Occipital lobe (tissue), 2 donors: ENCODE measurements around the gene NOL7. TPM values are rescaled to one million over a fixed set of nuclear protein-coding genes. Genes with fewer than 3 reads are reported as not detected.

ENCODE experiments used
- DNase-seq: peaks from one replicate; lab custom pipeline; 2025; lab: John Stamatoyannopoulos, UW
- total RNA-seq: library from RNA; depleted of rRNA; stranded (reverse); fragments of >200 nt; gene quantifications from one replicate; pipeline ENCODE4 v1.2.3, GENCODE V29; 2014

NOL7 gene
- total RNA-seq = 44.1 TPM

- DNase-seq = peak; percentile 96
These were observed at the start of gene NOL7 for GRCh38 chr6:13614926-13615791. NOL7 (plus strand) TSS chr6:13615335; CDS start chr6:13615359, 24 bp downstream.

GRCh38 chr6:13565921-13566320, 49.2 kb upstream of the NOL7 start:
- no peak for DNase-seq

- no peak for DNase-seq
These were observed 48.6 kb upstream of the NOL7 start for GRCh38 chr6:13566500-13566899.

- no peak for DNase-seq
These were observed 46.2 kb upstream of the NOL7 start for GRCh38 chr6:13568970-13569369.

GRCh38 chr6:13572240-13572639, 42.9 kb upstream of the NOL7 start:
- no peak for DNase-seq

- no peak for DNase-seq
These were observed 42.0 kb upstream of the NOL7 start for GRCh38 chr6:13572951-13573654.

- DNase-seq = peak; percentile 18
These were observed 41.4 kb upstream of the NOL7 start for GRCh38 chr6:13573669-13574110.

- peak; percentile 87 for DNase-seq
These were observed 41.0 kb upstream of the NOL7 start for GRCh38 chr6:13574149-13574570.

- DNase-seq = peak; percentile 62
These were observed 40.4 kb upstream of the NOL7 start, which contains the start of gene SIRT5 for GRCh38 chr6:13574571-13575376. SIRT5 (plus strand) TSS chr6:13574601; CDS start chr6:13584111, 9,510 bp downstream.

- no peak for DNase-seq
These were observed 39.8 kb upstream of the NOL7 start for GRCh38 chr6:13575377-13575775.

- DNase-seq = no peak
These were observed 39.1 kb upstream of the NOL7 start for GRCh38 chr6:13576017-13576416.

GRCh38 chr6:13577926-13578325, 37.2 kb upstream of the NOL7 start:
- DNase-seq = no peak

GRCh38 chr6:13579911-13580310, 35.2 kb upstream of the NOL7 start:
- DNase-seq = no peak

- DNase-seq = no peak
These were observed 33.4 kb upstream of the NOL7 start for GRCh38 chr6:13581700-13582229.

GRCh38 chr6:13586603-13587542, 28.3 kb upstream of the NOL7 start:
- no peak for DNase-seq

GRCh38 chr6:13589801-13590200, 25.3 kb upstream of the NOL7 start:
- no peak for DNase-seq

- no peak for DNase-seq
These were observed 24.5 kb upstream of the NOL7 start for GRCh38 chr6:13590574-13591153.

- DNase-seq = no peak
These were observed 23.8 kb upstream of the NOL7 start for GRCh38 chr6:13591205-13591921.

GRCh38 chr6:13593103-13593502, 22.0 kb upstream of the NOL7 start:
- no peak for DNase-seq
